Smooth muscle cell (in vitro differentiated cells): Measurements from ENCODE around the gene ZNF280A. TPM values are rescaled to one million over a fixed set of nuclear protein-coding genes. Genes with fewer than 3 reads are reported as not detected.

ENCODE experiments used
- DNase-seq: peaks from one replicate; lab custom pipeline; 2025; ENCODE audit not compliant: unreplicated experiment; lab: John Stamatoyannopoulos, UW
- H2AFZ ChIP-seq: fragments of 200-600 bp; sonication (generic); 2 replicates; pipeline ENCODE4 v1.6.0; 2016; ENCODE audit warnings: antibody characterized with exemption, low read depth, mild to moderate bottlenecking
- H3F3A ChIP-seq: fragments of 200-600 bp; sonication (generic); 2 replicates; pipeline ENCODE4 v1.6.0; 2017; ENCODE audit warnings: antibody characterized with exemption, low read depth
- H3K27ac ChIP-seq: fragments of 200-600 bp; sonication (generic); 2 replicates; pipeline ENCODE4 v1.5.1; 2016; ENCODE audit warnings: low read depth, mild to moderate bottlenecking
- H3K27me3 ChIP-seq: fragments of 200-600 bp; sonication (generic); 2 replicates; pipeline ENCODE4 v1.6.1; 2016; ENCODE audit warnings: low read depth, mild to moderate bottlenecking
- H3K36me3 ChIP-seq: fragments of 200-600 bp; sonication (generic); 2 replicates; pipeline ENCODE4 v1.5.1; 2016; ENCODE audit warnings: low read depth
- H3K4me1 ChIP-seq: fragments of 200-600 bp; sonication (generic); 2 replicates; pipeline ENCODE4 v1.5.1; 2016; ENCODE audit warnings: low read depth
- H3K4me2 ChIP-seq: fragments of 200-600 bp; sonication (generic); 2 replicates; pipeline ENCODE4 v1.6.0; 2016; ENCODE audit warnings: mild to moderate bottlenecking
- H3K4me3 ChIP-seq: fragments of 200-600 bp; sonication (generic); 2 replicates; pipeline ENCODE4 v1.5.1; 2016; ENCODE audit warnings: mild to moderate bottlenecking
- H3K79me2 ChIP-seq: fragments of 200-600 bp; sonication (generic); 2 replicates; pipeline ENCODE4 v1.6.0; 2016; ENCODE audit warnings: low read depth, mild to moderate bottlenecking
- H3K9ac ChIP-seq: fragments of 200-600 bp; sonication (generic); 2 replicates; pipeline ENCODE4 v1.6.0; 2016; ENCODE audit warnings: low read depth
- H3K9me3 ChIP-seq: fragments of 200-600 bp; sonication (generic); replicated peaks from 2 replicates; pipeline ENCODE4 v1.5.1; 2016; ENCODE audit warnings: low read depth
- H4K20me1 ChIP-seq: fragments of 200-600 bp; sonication (generic); 2 replicates; pipeline ENCODE4 v1.6.0; 2016; ENCODE audit warnings: low read depth
- CTCF ChIP-seq: fragments of 200-600 bp; sonication (generic); IDR thresholded peaks from 2 replicates; pipeline ENCODE4 v1.5.1; 2017; ENCODE audit warnings: borderline replicate concordance, mild to moderate bottlenecking, antibody characterized with exemption; ENCODE audit not compliant: insufficient read depth, poor library complexity, severe bottlenecking
- WGBS: methylation state at CpG from one replicate; pipeline ENCODE4 v1.1.7; 2016; ENCODE audit warnings: low lambda C conversion rate; 5-methylcytosine and 5-hydroxymethylcytosine counted together
- polyA plus RNA-seq: library from polyadenylated mRNA; unstranded; fragments of >200 nt; fragmentation: Nextera tagmentation; extraction: Ambion mirVana; gene quantifications from 2 replicates; pipeline ENCODE4 v1.2.1, GENCODE V29; 2016
- total RNA-seq: library from RNA; depleted of rRNA; stranded (reverse); fragments of >200 nt; gene quantifications from 2 replicates; pipeline ENCODE4 v1.2.3, GENCODE V29; 2014

Gene ZNF280A
- not detected in 2 replicates for total RNA-seq
- 0.21 TPM in 1 of 2 replicates, not detected in the other for polyA plus RNA-seq

GRCh38 chr22:22520020-22520656, at the start of gene ZNF280A:
Gene ZNF280A, minus strand, starts transcription at chr22:22520270. Its CDS starts 4,640 bp downstream, at chr22:22515630.
- TF ChIP-seq CTCF = no peak
- Histone ChIP-seq H3K4me3 (peak within 1 kb of the TSS; percentile 9), H3K27me3 (peaks cover 4% of the 10 kb centered on the region), H2AFZ (no peak within 1 kb of the TSS), H3K9me3 (no peaks in the 10 kb centered on the region), H3K79me2 (no peaks in the 10 kb centered on the region), H3K9ac (no peak within 1 kb of the TSS), H3K4me1 (peaks cover 15% of the 10 kb centered on the region), H3F3A (no peaks in the 10 kb centered on the region), H3K36me3 (no peaks in the 10 kb centered on the region), H4K20me1 (no peaks in the 10 kb centered on the region), H3K27ac (no peak within 1 kb of the TSS), H3K4me2 (peak within 1 kb of the TSS; percentile 28)
- no peak for DNase-seq
- 68% methylated on average over 12 of the region's 12 CpGs for WGBS

GRCh38 chr22:22569218-22569617, 49.1 kb upstream of the ZNF280A start:
- 83% methylated on average over 5 of the region's 5 CpGs for WGBS
- no peaks in the 10 kb centered on the region for H3K79me2 ChIP-seq
- H3K4me1 ChIP-seq = no peaks in the 10 kb centered on the region
- no peaks in the 10 kb centered on the region for H3K36me3 ChIP-seq
- no peak for DNase-seq
- TF ChIP-seq CTCF = no peak
- no peaks in the 10 kb centered on the region for H3K9me3 ChIP-seq
- no peak overlapping the region for H3K9ac ChIP-seq
- H2AFZ ChIP-seq = no peak overlapping the region
- no peak overlapping the region for H3K4me2 ChIP-seq
- no peak overlapping the region for H3K4me3 ChIP-seq
- H3K27ac ChIP-seq = no peak overlapping the region
- H4K20me1 ChIP-seq = no peaks in the 10 kb centered on the region
- H3F3A ChIP-seq = no peaks in the 10 kb centered on the region
- peaks cover 74% of the 10 kb centered on the region for H3K27me3 ChIP-seq

GRCh38 chr22:22565981-22566380, 45.9 kb upstream of the ZNF280A start:
- 93% methylated on average over 2 of the region's 2 CpGs for WGBS
- no peak for DNase-seq
- no peak for TF ChIP-seq CTCF

More at GRCh38 chr22:22565981-22566380, 45.9 kb upstream of the ZNF280A start:
- H3K4me1 ChIP-seq = no peaks in the 10 kb centered on the region
- H3K36me3 ChIP-seq = no peaks in the 10 kb centered on the region
- H2AFZ ChIP-seq = no peak overlapping the region
- no peaks in the 10 kb centered on the region for H3K79me2 ChIP-seq
- no peak overlapping the region for H3K4me2 ChIP-seq
- peaks cover 45% of the 10 kb centered on the region for H3K27me3 ChIP-seq
- H3F3A ChIP-seq = no peaks in the 10 kb centered on the region
- no peak overlapping the region for H3K27ac ChIP-seq
- H3K4me3 ChIP-seq = no peak overlapping the region
- no peaks in the 10 kb centered on the region for H4K20me1 ChIP-seq
- no peaks in the 10 kb centered on the region for H3K9me3 ChIP-seq
- H3K9ac ChIP-seq = no peak overlapping the region
